PFSK-1 (cell line): ENCODE results near the gene ZFHX3.

Experiments
- POLR2AphosphoS5 ChIP-seq: IDR thresholded peaks from 2 replicates; pipeline ENCODE4 v1.6.1; 2012; ENCODE audit warnings: low read depth, mild to moderate bottlenecking, control low read depth, low read length, moderate library complexity
- REST ChIP-seq, 2 experiments: IDR thresholded peaks; 2 replicates each; pipeline versions ENCODE4 v1.6.1 to v1.8.0; 2011 to 2012; ENCODE audit warnings: low read depth in 2 of 2, low read length in 2 of 2, control low read depth in 1 of 2, inconsistent platforms in 1 of 2, mild to moderate bottlenecking in 1 of 2, moderate library complexity in 1 of 2; ENCODE audit not compliant: insufficient read depth in 1 of 2
- SIN3A ChIP-seq: IDR thresholded peaks from 2 replicates; pipeline ENCODE4 v1.6.1; 2012; ENCODE audit warnings: mild to moderate bottlenecking, low read length, moderate library complexity, borderline replicate concordance; ENCODE audit not compliant: insufficient read depth
- TAF1 ChIP-seq: IDR thresholded peaks from 2 replicates; pipeline ENCODE4 v1.6.1; 2012; ENCODE audit warnings: low read length, control low read depth, borderline replicate concordance; ENCODE audit not compliant: insufficient read depth

- no peak for TF ChIP-seq POLR2AphosphoS5
- TF ChIP-seq TAF1, result no peak
- no peak for TF ChIP-seq SIN3A
- TF ChIP-seq REST (IDR thresholded peaks at IDR 0.05; ENCODE audit: insufficient read depth in 1 of 2, low read depth in 2 of 2, low read length in 2 of 2), result no peak
These were observed 122.3 kb downstream of the ZFHX3 start for GRCh38 chr16:72925631-72925979.
